ENCODE data around the gene XK. TPM values are rescaled to one million over a fixed set of nuclear protein-coding genes. Genes with fewer than 3 reads are reported as not detected.

The XK gene
- total RNA-seq, 1 experiment from 2014 or later: 1.1 TPM

- POLR2A ChIA-PET: no interaction called here
- Mint-ChIP-seq H3K4me3 (no peak within 1 kb of the TSS), H3K27me3 (ENCODE audit: low read depth) (no peaks in the 10 kb centered on the region), H3K27ac (no peak within 1 kb of the TSS), H3K36me3 (no peaks in the 10 kb centered on the region), H3K9me3 (no peaks in the 10 kb centered on the region), H3K4me1 (0 out of 2 replicates have a peak, but pooled peaks cover 2% of the 10 kb centered on the region)
- no peak for DNase-seq (ENCODE audit: low spot score)
- no peak for ATAC-seq
- CTCF ChIA-PET: no interaction called here
- TF ChIP-seq SMAD4 (CRISPR knock-in tag; IDR thresholded peaks at IDR 0.05) (no peak), NFATC4 (CRISPR knock-in tag; IDR thresholded peaks at IDR 0.05) (no peak), NFE2L1 (CRISPR knock-in tag; IDR thresholded peaks at IDR 0.05) (no peak), SOX15 (CRISPR knock-in tag; IDR thresholded peaks at IDR 0.05) (no peak), STAT6 (CRISPR knock-in tag; conservative IDR thresholded peaks at IDR 0.05; ENCODE audit: low read depth) (no peak), PREB (CRISPR knock-in tag; IDR thresholded peaks at IDR 0.05; ENCODE audit: borderline replicate concordance) (no peak), ZMAT4 (CRISPR knock-in tag; IDR thresholded peaks at IDR 0.05) (no peak), FOXJ3 (CRISPR knock-in tag; IDR thresholded peaks at IDR 0.05; ENCODE audit: borderline replicate concordance) (no peak), MYBL2 (CRISPR knock-in tag; IDR thresholded peaks at IDR 0.05) (no peak), SP1 (CRISPR knock-in tag; conservative IDR thresholded peaks at IDR 0.05) (no peak), IRF1 (CRISPR knock-in tag; IDR thresholded peaks at IDR 0.05) (no peak), ZNF263 (CRISPR knock-in tag; IDR thresholded peaks at IDR 0.05; ENCODE audit: low read depth) (no peak), ARID4B (CRISPR knock-in tag; IDR thresholded peaks at IDR 0.05; ENCODE audit: borderline replicate concordance) (no peak), AR (CRISPR knock-in tag; IDR thresholded peaks at IDR 0.05) (no peak), KAT7 (CRISPR knock-in tag; IDR thresholded peaks at IDR 0.05; ENCODE audit: borderline replicate concordance) (no peak)
Measured at GRCh38 chrX:37779857-37780256, 94.3 kb downstream of the XK start, which contains the start of gene CYBB. Gene CYBB (plus strand): TSS chrX:37780059. CDS start chrX:37780078, 19 bp downstream.

Data from WTC11 (cell line).